CD8-positive, alpha-beta memory T cell (primary cell): Measurements from ENCODE around the gene URAD. TPM values are rescaled to one million over a fixed set of nuclear protein-coding genes. Genes with fewer than 3 reads are reported as not detected.

Experiments used
- CTCF ChIA-PET: fragments of 350-600 bp; sonication (Branson Sonifier 250); formaldehyde crosslinking; loops from one replicate; lab custom pipeline; 2021; ENCODE audit warnings: antibody characterized with exemption; lab: Charles Lee
- POLR2A ChIA-PET: fragments of 350-600 bp; sonication (Branson Sonifier 250); formaldehyde crosslinking; loops from one replicate; lab custom pipeline; 2021; ENCODE audit warnings: antibody characterized with exemption; lab: Charles Lee
- DNase-seq, 5 donors: peaks; one replicate each; pipeline versions ENCODE4 v3.0.0 to v3.0.0-alpha.2; 2020 to 2022; ENCODE audit warnings: mixed read lengths in 1 of 5
- H3K27ac ChIP-seq: one replicate; pipeline ENCODE4 v1.7.0; 2013; ENCODE audit warnings: low read depth, mild to moderate bottlenecking, low read length, moderate library complexity
- H3K27me3 ChIP-seq: 2 replicates; pipeline ENCODE4 v1.7.0; 2013; ENCODE audit warnings: low read length, mild to moderate bottlenecking; ENCODE audit not compliant: insufficient read depth, poor library complexity, severe bottlenecking
- H3K36me3 ChIP-seq: 2 replicates; pipeline ENCODE4 v1.7.0; 2013; ENCODE audit warnings: mild to moderate bottlenecking, low read length, moderate library complexity; ENCODE audit not compliant: insufficient read depth
- H3K4me1 ChIP-seq: 2 replicates; pipeline ENCODE4 v1.7.0; 2013; ENCODE audit warnings: mild to moderate bottlenecking, low read length, moderate library complexity; ENCODE audit not compliant: insufficient read depth
- H3K4me3 ChIP-seq: 2 replicates; pipeline ENCODE4 v1.7.0; 2013; ENCODE audit warnings: mild to moderate bottlenecking, low read length
- H3K9me3 ChIP-seq: 2 replicates; pipeline ENCODE4 v1.7.0; 2013; ENCODE audit warnings: mild to moderate bottlenecking, low read length
- H3K27ac Mint-ChIP-seq, 8 donors: one replicate each; pipeline ENCODE4 v1.8.0; 2020 to 2021; ENCODE audit warnings: mixed read lengths in 8 of 8, mild to moderate bottlenecking in 6 of 8, inconsistent platforms in 3 of 8, moderate library complexity in 3 of 8
- H3K27me3 Mint-ChIP-seq, 2 donors: one replicate each; pipeline ENCODE4 v1.8.0; 2020 to 2021; ENCODE audit warnings: mixed read lengths in 2 of 2, mild to moderate bottlenecking in 1 of 2, moderate library complexity in 1 of 2
- H3K36me3 Mint-ChIP-seq, 3 donors: one replicate each; pipeline ENCODE4 v1.8.0; 2020 to 2021; ENCODE audit warnings: mixed read lengths in 3 of 3, inconsistent platforms in 1 of 3, mild to moderate bottlenecking in 1 of 3
- H3K4me1 Mint-ChIP-seq, 3 donors: one replicate each; pipeline ENCODE4 v1.8.0; 2020 to 2021; ENCODE audit warnings: mixed read lengths in 3 of 3, inconsistent platforms in 1 of 3, mild to moderate bottlenecking in 1 of 3
- H3K4me3 Mint-ChIP-seq, 7 donors: one replicate each; pipeline ENCODE4 v1.8.0; 2020 to 2021; ENCODE audit warnings: mixed read lengths in 7 of 7, mild to moderate bottlenecking in 6 of 7, moderate library complexity in 4 of 7, inconsistent platforms in 2 of 7
- H3K9me3 Mint-ChIP-seq, 5 donors: one replicate each; pipeline ENCODE4 v1.8.0; 2020 to 2022; ENCODE audit warnings: mixed read lengths in 5 of 5, mild to moderate bottlenecking in 3 of 5, moderate library complexity in 2 of 5, inconsistent platforms in 1 of 5
- polyA plus RNA-seq: library from polyadenylated mRNA; unstranded; fragments of 300-500 nt; fragmentation: Illumina TruSeq; gene quantifications from one replicate; pipeline ENCODE4 v1.2.3, GENCODE V29; 2021
- total RNA-seq, 2 experiments: library from RNA; stranded (reverse); gene quantifications; one replicate each; pipeline ENCODE4 v1.2.3, GENCODE V29; 2021

URAD gene
- total and polyA plus RNA-seq, 3 experiments from 2014 or later = not detected

- no peak for DNase-seq
- POLR2A ChIA-PET = no interaction called here
- no peaks in the 10 kb centered on the region for H3K36me3 ChIP-seq
- H3K36me3 Mint-ChIP-seq = no peaks in the 10 kb centered on the region
- peaks cover 53 to 75% of the 10 kb centered on the region in 2 donors for H3K27me3 Mint-ChIP-seq
- CTCF ChIA-PET = interaction anchor here (1.1 to 2.1 kb wide), 5 partner anchors 12 to 596 kb away, joined by 3 to 10 read pairs (median 4); no protein-coding TSS in a partner anchor
- H3K4me3 Mint-ChIP-seq = peak overlapping the region in 6 of 7 donors; percentile 13 to 74 (median 66)
- H3K4me3 ChIP-seq = no peak overlapping the region
- peaks cover 0 to 3% (median 0%) of the 10 kb centered on the region in 5 donors for H3K9me3 Mint-ChIP-seq
- no peak overlapping the region for H3K27ac ChIP-seq
- no peaks in the 10 kb centered on the region for H3K9me3 ChIP-seq
- H3K4me1 ChIP-seq = peaks cover 6% of the 10 kb centered on the region
- peaks cover 8 to 22% (median 10%) of the 10 kb centered on the region in 3 donors for H3K4me1 Mint-ChIP-seq
- H3K27ac Mint-ChIP-seq = no peak overlapping the region
- H3K27me3 ChIP-seq = peaks cover 28% of the 10 kb centered on the region
These were observed 34.1 kb downstream of the URAD start for GRCh38 chr13:27954406-27954851.

- peaks cover 28% of the 10 kb centered on the region for H3K27me3 ChIP-seq
These were observed 34.7 kb downstream of the URAD start for GRCh38 chr13:27953676-27954405.

DNA sequence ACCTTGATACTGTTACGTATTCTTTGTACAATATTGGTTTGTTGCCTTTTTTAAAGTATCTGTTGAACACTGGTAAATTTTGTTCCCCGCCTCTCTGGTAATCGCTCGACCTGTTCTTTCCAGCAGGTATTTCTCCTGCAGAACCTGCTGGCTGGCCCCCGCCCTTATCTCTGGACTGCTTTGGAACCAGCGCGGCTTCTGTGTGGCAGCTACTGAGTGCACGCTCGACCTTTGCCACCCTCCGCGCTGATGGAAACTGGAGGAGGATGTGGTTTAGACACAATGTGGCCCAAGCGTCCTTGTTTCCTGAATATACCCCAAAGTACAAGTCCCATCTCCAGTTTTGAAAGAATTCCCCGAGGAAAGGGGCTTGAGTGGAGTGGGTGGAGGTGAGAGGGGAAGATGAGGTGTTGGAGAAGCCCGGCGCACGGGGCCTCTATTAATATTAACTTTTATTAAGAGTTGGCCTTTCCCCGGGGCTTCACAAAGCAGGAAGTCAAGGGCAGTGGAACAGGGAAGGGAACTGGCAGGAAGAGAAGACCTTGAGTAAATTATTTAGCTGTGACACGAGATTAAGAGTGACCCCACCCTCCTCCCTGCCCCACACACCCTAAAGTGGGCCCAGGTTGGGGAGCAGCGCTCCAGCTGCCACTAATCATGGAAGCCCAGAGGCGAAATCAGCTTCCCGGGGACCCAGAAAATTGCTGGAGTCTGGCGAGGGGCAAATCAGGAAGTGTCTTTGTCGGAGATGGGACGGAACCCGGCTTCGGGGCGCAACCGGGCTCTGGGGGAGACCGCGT, 35.4 kb downstream of the URAD start:
- Mint-ChIP-seq H3K27ac (peak overlapping the region in 1 of 8 donors; percentile 44), H3K36me3 (no peaks in the 10 kb centered on the region), H3K4me1 (peaks cover 8 to 22% (median 10%) of the 10 kb centered on the region in 3 donors), H3K27me3 (peaks cover 48 to 70% of the 10 kb centered on the region in 2 donors), H3K4me3 (peak overlapping the region in 6 of 7 donors; percentile 50 to 86 (median 66)), H3K9me3 (peaks cover 0 to 3% (median 1%) of the 10 kb centered on the region in 5 donors)
- no peak for DNase-seq
- no peaks in the 10 kb centered on the region for H3K36me3 ChIP-seq
- ChIA-PET CTCF (interaction anchor here (1.0 to 2.1 kb wide), 6 partner anchors 11 to 594 kb away, joined by 3 to 10 read pairs (median 4); no protein-coding TSS in a partner anchor), POLR2A (no interaction called here)
- H3K4me1 ChIP-seq = peaks cover 6% of the 10 kb centered on the region
- H3K27me3 ChIP-seq = peaks cover 22% of the 10 kb centered on the region
- H3K27ac ChIP-seq = no peak overlapping the region
- H3K4me3 ChIP-seq = no peak overlapping the region
- H3K9me3 ChIP-seq = no peaks in the 10 kb centered on the region

More at GRCh38 chr13:27953676-27954405, 34.7 kb downstream of the URAD start:
- Histone ChIP-seq H3K4me1 (peaks cover 6% of the 10 kb centered on the region), H3K4me3 (peak overlapping the region; percentile 22), H3K9me3 (no peaks in the 10 kb centered on the region), H3K36me3 (no peaks in the 10 kb centered on the region), H3K27ac (no peak overlapping the region)
- peak in 4 of 5 donors; percentile 30 to 54 (median 32) for DNase-seq
- POLR2A ChIA-PET = no interaction called here
- Mint-ChIP-seq H3K27me3 (peaks cover 50 to 73% of the 10 kb centered on the region in 2 donors), H3K4me3 (peak overlapping the region; percentile 58 to 86 (median 70)), H3K27ac (no peak overlapping the region), H3K4me1 (peaks cover 8 to 22% (median 10%) of the 10 kb centered on the region in 3 donors), H3K36me3 (no peaks in the 10 kb centered on the region), H3K9me3 (peaks cover 0 to 3% (median 0%) of the 10 kb centered on the region in 5 donors)
- CTCF ChIA-PET = interaction anchor here (1.0 to 2.1 kb wide), 7 partner anchors 12 to 595 kb away, joined by 3 to 10 read pairs (median 4); no protein-coding TSS in a partner anchor

- H3K4me1 Mint-ChIP-seq = no peaks in the 10 kb centered on the region
- no peaks in the 10 kb centered on the region for H3K4me1 ChIP-seq
- peaks cover 5 to 26% of the 10 kb centered on the region in 2 donors for H3K27me3 Mint-ChIP-seq
- H3K36me3 Mint-ChIP-seq = no peaks in the 10 kb centered on the region
- H3K27me3 ChIP-seq = no peaks in the 10 kb centered on the region
- no peak overlapping the region for H3K4me3 ChIP-seq
- no peak for DNase-seq
- peaks cover 3 to 12% (median 6%) of the 10 kb centered on the region in 5 donors for H3K9me3 Mint-ChIP-seq
- no peak overlapping the region for H3K27ac ChIP-seq
- POLR2A ChIA-PET = no interaction called here
- no peak overlapping the region for H3K27ac Mint-ChIP-seq
- CTCF ChIA-PET = no interaction called here
- H3K36me3 ChIP-seq = no peaks in the 10 kb centered on the region
- H3K9me3 ChIP-seq = no peaks in the 10 kb centered on the region
- H3K4me3 Mint-ChIP-seq = no peak overlapping the region
These were observed 45.5 kb downstream of the URAD start for GRCh38 chr13:27942972-27943371.

DNA sequence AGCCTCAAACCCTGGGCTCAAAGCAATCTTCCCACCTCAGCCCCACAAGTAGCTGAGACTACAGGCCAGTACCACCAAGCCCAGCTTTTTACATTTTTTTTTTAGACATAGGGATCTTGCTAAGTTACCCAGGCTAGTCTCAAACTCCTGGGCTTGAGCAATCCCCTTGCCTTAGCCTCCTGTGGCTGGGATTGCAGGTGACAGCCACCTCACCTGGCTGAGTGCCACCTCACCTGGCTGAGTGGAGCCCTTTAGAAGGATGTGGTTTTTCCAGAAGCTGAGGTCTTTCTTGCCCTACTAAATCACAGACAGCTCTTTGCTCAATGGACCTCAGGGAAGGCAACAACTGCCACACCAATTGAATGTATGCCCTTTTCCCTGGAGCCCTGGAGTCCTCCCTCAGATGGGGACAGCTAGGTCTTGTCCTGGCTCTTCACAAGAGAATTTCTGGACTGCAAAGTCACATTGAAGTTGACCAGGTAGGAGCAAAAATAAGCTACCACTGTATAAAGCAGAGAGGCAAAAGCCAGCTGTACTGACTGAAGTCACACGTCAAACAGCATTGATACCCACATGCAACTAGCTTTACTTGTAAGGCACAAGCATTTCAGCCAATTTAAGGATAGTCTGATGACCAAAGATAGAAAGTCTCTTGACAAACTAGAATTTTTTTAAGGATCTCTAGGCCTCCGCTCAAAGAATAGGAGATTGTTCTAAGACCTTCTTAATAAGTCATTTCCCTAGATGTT, 54.7 kb downstream of the URAD start:
- ChIA-PET POLR2A (no interaction called here), CTCF (interaction anchor here (0.9 kb wide), 1 partner anchor 12 kb away, joined by 3 read pairs; no protein-coding TSS in a partner anchor)
- peaks cover 0 to 5% (median 3%) of the 10 kb centered on the region in 3 donors for H3K4me1 Mint-ChIP-seq
- no peak overlapping the region for H3K27ac Mint-ChIP-seq
- no peaks in the 10 kb centered on the region for H3K36me3 Mint-ChIP-seq
- Histone ChIP-seq H3K4me1 (no peaks in the 10 kb centered on the region), H3K27ac (no peak overlapping the region), H3K9me3 (no peaks in the 10 kb centered on the region), H3K36me3 (no peaks in the 10 kb centered on the region), H3K27me3 (peaks cover 18% of the 10 kb centered on the region), H3K4me3 (no peak overlapping the region)
- no peak overlapping the region for H3K4me3 Mint-ChIP-seq
- H3K27me3 Mint-ChIP-seq = peaks cover 30 to 39% of the 10 kb centered on the region in 2 donors
- no peak for DNase-seq
- H3K9me3 Mint-ChIP-seq = peaks cover 0 to 2% (median 0%) of the 10 kb centered on the region in 5 donors

DNA sequence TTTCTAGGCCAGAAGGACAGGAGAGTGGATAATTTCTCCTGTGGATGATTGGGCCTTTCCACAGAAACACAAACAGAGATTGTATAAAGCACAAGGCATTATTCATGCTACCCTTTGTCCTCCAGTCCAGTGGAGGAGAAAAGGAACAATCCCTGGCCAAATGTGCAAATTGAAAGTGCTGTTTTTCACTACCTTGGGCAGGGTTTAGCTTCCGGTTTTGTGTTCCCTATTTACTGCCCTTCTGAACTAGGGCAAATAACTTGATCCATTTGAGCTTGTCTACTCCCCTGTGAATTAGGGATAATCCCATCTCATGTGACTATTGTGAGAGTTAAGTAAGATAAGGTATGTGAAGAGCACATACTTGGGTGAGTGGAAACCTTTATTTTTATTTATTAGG, 55.4 kb downstream of the URAD start:
- peaks cover 0 to 2% (median 0%) of the 10 kb centered on the region in 5 donors for H3K9me3 Mint-ChIP-seq
- DNase-seq = no peak
- Histone ChIP-seq H3K36me3 (no peaks in the 10 kb centered on the region), H3K27ac (no peak overlapping the region), H3K9me3 (no peaks in the 10 kb centered on the region), H3K27me3 (peaks cover 18% of the 10 kb centered on the region), H3K4me1 (no peaks in the 10 kb centered on the region), H3K4me3 (no peak overlapping the region)
- no peak overlapping the region for H3K4me3 Mint-ChIP-seq
- H3K27me3 Mint-ChIP-seq = peaks cover 35 to 44% of the 10 kb centered on the region in 2 donors
- ChIA-PET CTCF (no interaction called here), POLR2A (no interaction called here)
- H3K4me1 Mint-ChIP-seq = peaks cover 0 to 6% (median 3%) of the 10 kb centered on the region in 3 donors
- no peaks in the 10 kb centered on the region for H3K36me3 Mint-ChIP-seq
- H3K27ac Mint-ChIP-seq = no peak overlapping the region

DNA sequence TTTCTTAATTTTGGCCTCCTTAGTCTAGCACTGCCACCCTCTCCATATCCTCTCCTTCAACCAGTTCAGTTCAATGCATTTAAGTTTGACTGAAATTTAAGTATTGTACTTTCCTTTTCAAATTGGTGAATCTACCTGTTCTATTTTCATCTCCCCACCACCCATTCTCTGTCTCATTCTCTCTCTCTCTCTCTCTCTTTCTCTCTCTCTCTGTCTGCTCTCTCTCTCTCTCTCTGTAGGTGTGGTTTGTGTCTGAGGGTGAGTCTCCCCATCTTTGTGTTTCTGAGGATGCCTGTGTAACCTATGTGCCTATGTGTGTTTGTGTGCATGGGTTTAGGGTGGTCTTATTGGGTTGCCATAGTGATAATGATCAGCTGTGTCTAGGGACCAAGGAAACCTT, 58.6 kb downstream of the URAD start:
- H3K36me3 Mint-ChIP-seq = no peaks in the 10 kb centered on the region
- peaks cover 10 to 31% (median 17%) of the 10 kb centered on the region in 3 donors for H3K4me1 Mint-ChIP-seq
- POLR2A ChIA-PET = no interaction called here
- H3K4me1 ChIP-seq = peaks cover 3% of the 10 kb centered on the region
- peaks cover 28% of the 10 kb centered on the region for H3K27me3 ChIP-seq
- no peaks in the 10 kb centered on the region for H3K36me3 ChIP-seq
- H3K4me3 Mint-ChIP-seq = no peak overlapping the region
- H3K9me3 ChIP-seq = no peaks in the 10 kb centered on the region
- no peak for DNase-seq
- no peak overlapping the region for H3K27ac Mint-ChIP-seq
- H3K4me3 ChIP-seq = no peak overlapping the region
- peaks cover 57 to 74% of the 10 kb centered on the region in 2 donors for H3K27me3 Mint-ChIP-seq
- H3K9me3 Mint-ChIP-seq = no peaks in the 10 kb centered on the region
- no peak overlapping the region for H3K27ac ChIP-seq
- CTCF ChIA-PET = no interaction called here
